GM21619 (cell line): ENCODE measurements around the gene RASSF8.

ENCODE experiments used
- ATAC-seq: cut with Tn5 transposase; IDR thresholded peaks from one replicate; pipeline ENCODE4 v1.9.1; 2021; ENCODE audit not compliant: unreplicated experiment

Gene RASSF8

DNA sequence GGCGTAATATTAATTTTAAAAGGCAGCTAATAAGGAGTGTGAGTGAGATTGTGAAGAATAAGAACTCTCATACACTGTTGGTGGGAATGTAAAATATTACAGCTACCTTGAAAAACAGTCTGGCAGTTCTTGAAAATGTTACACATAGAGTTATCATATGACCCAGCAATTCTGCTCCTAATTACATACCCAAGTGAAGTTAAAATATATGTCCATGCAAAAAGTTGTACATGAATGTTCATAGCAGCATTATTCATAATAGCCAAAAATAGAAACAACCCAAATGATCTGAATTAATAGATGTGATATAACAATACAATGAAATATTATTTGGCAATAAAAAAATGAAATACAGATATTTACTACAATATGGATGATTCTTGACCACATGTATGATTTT, 68.2 kb downstream of the RASSF8 start:
- no peak for ATAC-seq

- ATAC-seq: no peak
These were observed 68.9 kb downstream of the RASSF8 start for GRCh38 chr12:26027401-26027800.

DNA sequence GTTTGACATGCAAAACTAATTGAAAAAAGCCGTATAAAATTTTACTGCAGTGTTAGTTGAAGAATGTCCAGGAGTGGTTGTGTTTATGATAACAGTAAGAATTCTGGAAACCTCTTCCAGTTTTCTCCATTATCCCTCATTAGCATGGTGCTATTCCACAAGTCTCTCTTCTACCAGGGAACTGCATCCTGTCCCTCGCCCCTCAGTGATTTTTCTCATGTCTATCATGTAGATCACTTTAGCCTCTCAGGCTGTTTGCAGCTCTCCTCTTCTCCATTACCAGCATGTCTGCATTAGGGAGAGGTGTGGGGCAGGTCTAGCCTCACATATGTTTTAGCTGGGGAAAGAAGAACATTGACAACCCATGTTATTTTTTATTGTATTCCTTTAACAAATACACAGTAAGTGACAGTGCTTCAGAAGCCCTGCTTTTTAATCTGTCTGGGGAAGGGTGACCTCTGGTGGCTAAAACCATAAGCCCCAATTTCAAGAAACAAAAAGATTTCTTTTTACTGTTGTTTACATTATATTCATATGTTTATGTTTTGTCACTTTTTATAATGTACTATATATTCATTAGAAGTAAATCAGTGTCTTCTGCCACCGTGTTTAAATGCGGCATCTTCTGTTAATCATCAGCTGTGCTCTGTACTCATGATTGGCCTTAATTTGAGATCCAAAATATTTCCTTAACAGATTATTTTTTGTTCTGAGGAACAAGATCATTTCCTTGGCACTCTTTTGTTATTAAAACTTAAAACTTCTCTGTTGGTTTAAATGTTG, 70.7 kb downstream of the RASSF8 start:
- no peak for ATAC-seq

- ATAC-seq: no peak
These were observed 71.2 kb downstream of the RASSF8 start for GRCh38 chr12:26029736-26030022.

DNA sequence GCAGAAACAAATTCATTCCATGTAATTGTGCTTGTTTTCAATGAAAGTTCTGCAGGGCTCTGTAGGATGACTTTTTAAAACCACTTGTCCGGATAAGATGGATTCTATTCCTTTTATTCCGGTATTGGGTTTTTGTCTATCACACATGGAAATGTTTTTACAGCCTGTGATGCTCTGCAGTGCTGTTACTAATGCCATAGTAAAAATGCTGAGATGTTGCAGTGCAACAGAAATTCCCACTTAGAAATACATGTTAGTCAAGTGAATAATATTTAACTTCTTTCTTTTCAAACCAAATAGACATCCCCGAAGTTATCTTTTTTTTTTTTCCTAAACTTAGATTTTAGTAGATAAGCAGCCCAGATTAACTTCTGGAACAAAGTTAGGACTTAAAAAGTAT, 71.9 kb downstream of the RASSF8 start:
- no peak for ATAC-seq

GRCh38 chr12:26031318-26031717, 72.8 kb downstream of the RASSF8 start:
- no peak for ATAC-seq

- no peak for ATAC-seq
These were observed 73.3 kb downstream of the RASSF8 start for GRCh38 chr12:26031827-26032226.

DNA sequence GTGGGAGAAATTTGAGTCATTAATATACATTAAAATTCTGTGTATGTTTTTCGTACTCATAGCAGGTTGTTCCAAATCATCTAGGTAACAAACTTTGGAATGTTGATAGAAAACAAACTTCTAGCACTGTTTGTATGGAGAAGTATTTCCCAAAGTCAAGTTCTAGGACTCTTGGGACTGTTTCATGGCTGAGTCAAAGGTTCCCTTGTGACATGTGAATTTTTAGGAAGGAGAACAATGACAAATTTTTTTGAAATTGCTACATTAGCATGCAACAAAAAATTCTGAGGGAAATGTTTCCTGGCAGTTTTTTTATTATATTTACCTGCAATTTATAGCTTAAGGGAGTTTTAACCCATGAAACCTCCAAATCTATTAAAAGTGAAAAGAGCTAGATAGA, 73.8 kb downstream of the RASSF8 start:
- ATAC-seq: no peak

- ATAC-seq: no peak
These were observed 74.3 kb downstream of the RASSF8 start for GRCh38 chr12:26032719-26033241.

GRCh38 chr12:26034371-26035142, 76.1 kb downstream of the RASSF8 start:
- ATAC-seq: no peak

DNA sequence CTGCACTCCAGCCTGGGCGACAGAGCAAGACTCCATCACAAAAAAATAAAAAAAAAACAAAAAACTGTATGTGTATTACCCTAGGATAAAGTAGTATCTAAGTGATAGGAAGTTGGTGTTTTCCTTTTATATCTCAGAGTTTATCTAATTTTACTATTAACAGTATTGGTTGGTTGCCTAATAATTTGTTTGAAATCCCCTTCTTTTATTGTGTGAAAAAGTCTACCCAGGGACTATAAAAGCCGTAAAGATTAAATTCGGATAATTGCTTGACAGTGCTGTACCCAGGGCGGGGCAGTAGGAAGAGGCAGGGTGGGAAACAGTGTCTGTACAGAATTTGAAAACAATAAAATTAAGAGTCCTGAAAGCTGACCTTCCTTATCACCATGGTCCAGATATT, 78.4 kb downstream of the RASSF8 start:
- ATAC-seq: no peak

- ATAC-seq: no peak
These were observed 79.2 kb downstream of the RASSF8 start for GRCh38 chr12:26037615-26038220.

- ATAC-seq: no peak
These were observed 84.2 kb downstream of the RASSF8 start for GRCh38 chr12:26042645-26043044.

DNA sequence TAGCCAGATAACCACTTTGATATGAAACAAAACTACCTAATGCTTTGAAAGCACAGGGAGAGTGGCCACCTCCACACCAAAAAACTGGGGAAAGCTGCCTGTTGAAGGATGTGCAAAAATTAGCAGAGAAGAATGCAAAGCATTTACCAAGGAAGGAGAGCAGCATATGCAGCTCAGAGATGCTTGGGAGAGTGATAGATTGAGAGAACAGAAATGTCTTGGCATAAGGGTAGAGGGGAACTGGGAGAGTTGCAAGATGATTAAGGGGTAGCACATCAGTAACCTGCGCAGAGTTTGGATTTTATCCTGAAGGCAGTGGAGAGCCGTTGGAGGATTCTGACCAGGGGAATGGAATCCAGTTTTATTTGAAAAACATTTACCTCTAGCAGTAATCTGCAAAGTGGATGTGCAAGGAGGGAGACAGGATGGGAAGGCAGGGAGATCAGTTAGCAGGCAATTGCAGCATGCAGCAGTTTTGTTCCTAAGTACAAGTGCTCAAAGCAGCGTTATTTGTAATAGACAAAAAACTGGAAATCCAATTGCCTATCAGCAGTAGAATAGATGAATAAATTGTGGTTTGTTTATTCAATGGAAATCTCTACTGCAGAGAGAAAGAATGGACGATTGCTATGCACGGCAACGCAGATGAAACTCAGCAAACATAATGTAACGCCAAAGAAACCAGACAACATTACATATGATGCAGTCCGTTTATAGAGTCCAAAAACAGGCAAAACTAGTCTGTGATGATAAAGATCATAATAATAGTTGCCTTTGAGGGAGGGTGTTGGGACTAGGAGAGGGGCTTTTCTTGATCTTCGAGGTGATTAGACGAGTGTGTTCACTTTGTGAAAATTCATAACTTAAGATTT, 84.9 kb downstream of the RASSF8 start:
- no peak for ATAC-seq

- no peak for ATAC-seq
These were observed 85.5 kb downstream of the RASSF8 start for GRCh38 chr12:26044007-26044394.

DNA sequence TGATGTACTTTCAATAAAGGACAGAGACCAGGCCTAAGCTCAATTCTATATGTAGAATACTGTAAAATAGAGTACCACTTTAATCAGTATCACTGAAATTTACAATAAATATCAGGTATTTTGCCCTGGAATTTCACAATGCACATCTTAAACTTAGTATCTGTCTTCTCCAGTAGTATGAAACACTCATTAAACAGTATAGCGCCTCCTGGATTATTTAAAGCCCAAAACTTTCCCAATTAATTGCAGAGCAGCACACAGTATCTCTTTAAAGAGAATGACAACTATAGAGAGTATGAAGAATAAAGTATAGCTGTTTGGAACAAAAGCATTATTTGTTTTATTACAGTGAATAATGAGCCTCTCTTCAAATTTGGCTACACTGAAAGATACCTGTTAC, 86.1 kb downstream of the RASSF8 start:
- no peak for ATAC-seq

DNA sequence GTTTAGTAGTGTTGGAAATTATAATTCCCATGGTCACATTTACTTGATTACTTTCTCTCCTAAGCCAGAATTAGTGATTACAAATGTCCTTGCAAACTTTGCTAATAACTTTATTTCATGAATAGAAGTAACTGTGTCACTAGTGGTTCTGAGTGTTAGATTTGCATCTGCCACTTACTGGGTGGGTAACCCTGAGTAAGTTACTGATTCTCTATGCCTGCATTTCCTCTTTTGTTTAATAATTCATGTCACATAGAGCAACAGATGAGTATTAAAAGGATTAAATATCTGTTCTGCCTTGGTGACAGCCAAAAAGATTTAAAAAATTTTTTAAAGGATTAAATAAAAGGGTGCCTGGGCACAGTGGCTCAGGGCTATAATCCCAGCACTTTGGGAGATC, 87.7 kb downstream of the RASSF8 start:
- no peak for ATAC-seq

- ATAC-seq: no peak
These were observed 88.4 kb downstream of the RASSF8 start for GRCh38 chr12:26046906-26047305.

DNA sequence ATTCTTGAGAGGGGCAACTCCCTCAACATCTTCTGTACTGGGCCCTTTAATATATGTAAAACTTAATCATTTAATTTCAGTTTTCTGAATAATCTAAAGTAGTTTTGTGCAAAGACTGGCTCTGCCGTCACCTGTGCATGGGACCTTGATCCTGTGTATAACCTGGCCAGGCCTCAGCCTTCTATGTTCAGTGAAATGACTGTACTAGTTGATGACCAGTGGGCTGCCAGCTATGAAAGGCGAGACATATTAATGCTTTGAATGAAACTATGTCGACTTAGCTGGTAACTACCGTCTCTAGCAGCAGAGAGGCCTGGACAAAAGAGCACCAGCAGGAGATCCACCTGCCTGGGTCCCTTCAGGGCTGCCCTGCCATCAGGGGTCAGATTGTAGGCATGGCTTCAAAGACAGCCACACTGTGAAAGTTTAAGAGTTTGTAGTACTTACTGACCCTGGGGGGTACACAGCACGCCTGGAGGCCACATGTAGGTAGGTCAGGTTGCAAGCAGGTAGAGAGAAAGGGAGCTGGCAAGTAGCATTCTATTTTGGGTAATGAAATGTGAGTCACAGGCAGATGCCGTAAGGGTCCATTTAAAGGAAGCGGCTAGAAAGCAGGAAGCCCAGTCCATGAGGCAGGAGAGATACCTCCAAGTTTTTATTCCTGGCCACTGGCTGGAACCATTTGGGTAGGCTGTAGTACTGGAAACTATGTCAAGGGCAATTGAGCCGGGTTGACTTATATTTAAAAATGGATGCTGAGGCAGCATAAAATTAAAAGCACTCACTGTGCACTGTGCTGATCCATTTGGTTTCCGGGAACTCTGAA, 89.1 kb downstream of the RASSF8 start:
- no peak for ATAC-seq

GRCh38 chr12:26052652-26053051, 94.2 kb downstream of the RASSF8 start:
- no peak for ATAC-seq
